GM12864 (cell line): ENCODE results near the gene PTPRD.

Source experiments
- DNase-seq: peaks from one replicate; pipeline ENCODE4 v3.0.0-alpha.2; 2011; ENCODE audit warnings: low read depth
- H3K4me3 ChIP-seq: 2 replicates; pipeline ENCODE4 v1.5.1; 2011; ENCODE audit warnings: mild to moderate bottlenecking, low read depth, low read length, control low read depth
- CTCF ChIP-seq: IDR thresholded peaks from 2 replicates; pipeline ENCODE4 v1.5.1; 2011; ENCODE audit warnings: low read depth, mild to moderate bottlenecking, moderate library complexity, low read length, control low read depth, inconsistent platforms; ENCODE audit errors: missing control alignments

The PTPRD gene

GRCh38 chr9:10614196-10614800, 1.5 kb upstream of the PTPRD start:
- no peak for DNase-seq
- no peak overlapping the region for H3K4me3 ChIP-seq
- TF ChIP-seq CTCF: no peak

DNA sequence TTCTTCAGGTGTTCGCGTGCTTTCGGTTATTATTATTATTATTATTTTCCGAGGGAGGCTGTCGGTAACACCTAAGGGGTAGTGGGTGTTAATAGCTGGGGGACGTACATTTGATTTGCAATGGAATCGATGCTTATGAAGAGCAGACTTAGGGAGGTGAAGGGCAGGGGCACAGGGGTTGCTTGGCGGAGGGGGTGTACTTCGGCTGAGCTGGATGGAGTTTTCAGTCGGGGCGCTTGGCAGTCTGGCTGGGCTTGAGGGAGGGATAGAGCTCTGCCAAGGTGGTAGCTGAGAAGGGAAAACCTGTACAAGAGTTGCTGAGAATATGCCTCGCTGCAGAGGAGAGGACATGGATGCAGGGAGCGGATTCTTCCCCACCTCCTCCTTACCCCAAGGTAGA, 617 bp upstream of the PTPRD start:
- H3K4me3 ChIP-seq: no peak overlapping the region
- TF ChIP-seq CTCF: no peak
- DNase-seq: no peak

DNA sequence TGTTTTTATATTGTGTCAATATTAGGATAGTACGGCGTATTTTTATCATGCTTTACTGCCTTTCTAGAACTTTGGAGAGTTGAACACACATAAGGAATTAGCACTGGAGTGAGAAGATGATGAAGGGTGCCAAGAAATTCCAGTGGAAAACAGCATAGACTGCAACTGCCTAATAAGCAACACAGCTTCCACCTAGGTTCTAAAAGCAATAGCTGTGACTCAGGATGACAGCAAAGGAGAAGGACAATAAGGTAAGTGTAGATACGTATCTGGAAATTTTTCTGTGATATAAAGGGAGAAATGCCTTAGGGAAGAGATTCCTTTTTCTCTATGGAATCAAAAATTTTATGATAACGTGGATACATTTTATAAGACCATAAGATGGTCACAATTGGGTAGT, 7.4 kb downstream of the PTPRD start:
- no peak overlapping the region for H3K4me3 ChIP-seq
- no peak for DNase-seq
- TF ChIP-seq CTCF: no peak

GRCh38 chr9:10604927-10605326, 7.9 kb downstream of the PTPRD start:
- no peak overlapping the region for H3K4me3 ChIP-seq
- TF ChIP-seq CTCF: no peak
- no peak for DNase-seq

GRCh38 chr9:10597801-10598200, 15.0 kb downstream of the PTPRD start:
- H3K4me3 ChIP-seq: no peak overlapping the region
- TF ChIP-seq CTCF: no peak
- DNase-seq: no peak

DNA sequence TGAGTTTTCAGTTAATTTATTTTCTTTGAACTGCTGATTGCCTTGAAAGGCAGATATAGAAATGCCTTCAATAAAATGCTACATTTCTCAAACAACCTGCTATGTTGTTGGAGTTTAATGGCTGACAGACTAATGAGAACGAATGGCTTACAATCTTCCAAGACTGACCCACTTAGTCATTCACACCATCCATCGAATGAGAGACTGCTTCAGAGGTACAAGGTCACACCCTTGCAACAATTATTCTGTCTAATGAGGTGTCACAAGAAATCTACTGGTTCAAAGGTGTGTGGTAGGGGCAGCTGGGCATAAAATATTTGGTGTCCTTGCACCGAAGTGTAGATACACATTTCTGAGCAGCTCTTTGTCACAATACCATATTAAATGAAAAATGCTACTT, 18.3 kb downstream of the PTPRD start:
- TF ChIP-seq CTCF: no peak
- H3K4me3 ChIP-seq: no peak overlapping the region
- DNase-seq: no peak

DNA sequence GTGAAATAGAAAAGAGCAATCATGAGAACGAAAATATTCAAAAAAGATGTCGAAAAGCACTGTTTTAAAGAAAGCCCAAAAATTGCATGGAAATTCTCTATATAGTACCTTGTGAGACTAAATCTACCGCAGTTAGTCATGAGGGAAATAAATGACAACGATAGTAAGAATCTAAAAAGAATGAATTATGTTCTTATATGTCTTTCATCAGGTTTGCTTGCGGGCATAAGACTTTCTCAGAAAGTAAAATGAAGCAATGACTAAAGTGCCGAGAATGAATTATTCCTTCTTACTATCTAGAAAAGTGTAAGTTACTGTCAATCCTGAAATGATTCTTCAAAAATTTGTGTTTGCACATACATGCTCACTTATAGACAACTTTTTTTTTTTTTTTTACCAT, 26.4 kb downstream of the PTPRD start:
- TF ChIP-seq CTCF: no peak
- no peak for DNase-seq
- H3K4me3 ChIP-seq: no peak overlapping the region
